GM23338 (cell line): ENCODE data around the gene ACRBP. TPM values are rescaled to one million over a fixed set of nuclear protein-coding genes. Genes with fewer than 3 reads are reported as not detected.

Experiments
- ATAC-seq: fragments of 200-7000 bp; cut with Tn5 transposase; 3 replicates; pipeline ENCODE4 v1.9.1; 2020
- DNase-seq: peaks from one replicate; pipeline ENCODE4 v3.0.0-alpha.2; 2015; ENCODE audit warnings: low spot score
- H2AFZ ChIP-seq: fragments of 200-600 bp; sonication (generic); 2 replicates; pipeline ENCODE4 v1.8.0; 2016; ENCODE audit warnings: antibody characterized with exemption, mild to moderate bottlenecking, moderate library complexity
- H3F3A ChIP-seq: fragments of 200-600 bp; sonication (generic); replicated peaks from 2 replicates; pipeline ENCODE4 v1.8.0; 2017; ENCODE audit warnings: antibody characterized with exemption, mixed run types, low read depth
- H3K27ac ChIP-seq: fragments of 200-600 bp; sonication (generic); 2 replicates; pipeline ENCODE4 v1.6.1; 2016; ENCODE audit warnings: low read depth
- H3K27me3 ChIP-seq: fragments of 200-600 bp; sonication (generic); 2 replicates; pipeline ENCODE4 v1.8.0; 2016; ENCODE audit warnings: mild to moderate bottlenecking, mixed run types, moderate library complexity; ENCODE audit not compliant: insufficient read depth
- H3K36me3 ChIP-seq: fragments of 200-600 bp; sonication (generic); 2 replicates; pipeline ENCODE4 v1.8.0; 2016; ENCODE audit warnings: mild to moderate bottlenecking; ENCODE audit not compliant: insufficient read depth
- H3K4me1 ChIP-seq: fragments of 200-600 bp; sonication (generic); 2 replicates; pipeline ENCODE4 v1.8.0; 2016; ENCODE audit warnings: mild to moderate bottlenecking, moderate library complexity; ENCODE audit not compliant: insufficient read depth
- H3K4me2 ChIP-seq: fragments of 200-600 bp; sonication (generic); 2 replicates; pipeline ENCODE4 v1.7.1; 2017; ENCODE audit warnings: mixed run types
- H3K4me3 ChIP-seq: fragments of 200-600 bp; sonication (generic); 2 replicates; pipeline ENCODE4 v1.6.1; 2016; ENCODE audit warnings: mixed run types
- H3K79me2 ChIP-seq: fragments of 200-600 bp; sonication (generic); replicated peaks from 2 replicates; pipeline ENCODE4 v1.8.0; 2017; ENCODE audit warnings: mild to moderate bottlenecking; ENCODE audit not compliant: insufficient read depth
- H3K9me2 ChIP-seq: fragments of 200-600 bp; sonication (generic); 2 replicates; pipeline ENCODE4 v1.8.0; 2017; ENCODE audit not compliant: insufficient read depth
- H4K20me1 ChIP-seq: fragments of 200-600 bp; sonication (generic); replicated peaks from 2 replicates; pipeline ENCODE4 v1.8.0; 2017; ENCODE audit warnings: mild to moderate bottlenecking; ENCODE audit not compliant: insufficient read depth
- H3K27ac Mint-ChIP-seq: 2 replicates; pipeline ENCODE4 v1.8.0; 2020; ENCODE audit warnings: inconsistent platforms, mild to moderate bottlenecking, moderate library complexity, mixed read lengths
- H3K27me3 Mint-ChIP-seq: 3 replicates; pipeline ENCODE4 v1.8.0; 2022; ENCODE audit warnings: low read depth, mild to moderate bottlenecking, moderate library complexity, mixed read lengths, inconsistent platforms; ENCODE audit not compliant: insufficient read depth, poor library complexity
- H3K36me3 Mint-ChIP-seq: 3 replicates; pipeline ENCODE4 v1.8.0; 2021; ENCODE audit warnings: low read depth, mild to moderate bottlenecking, inconsistent platforms, moderate library complexity, mixed read lengths
- H3K4me1 Mint-ChIP-seq: 3 replicates; pipeline ENCODE4 v1.8.0; 2020; ENCODE audit warnings: mild to moderate bottlenecking, inconsistent platforms, mixed read lengths
- H3K4me3 Mint-ChIP-seq: 3 replicates; pipeline ENCODE4 v1.8.0; 2021; ENCODE audit warnings: moderate library complexity, mild to moderate bottlenecking, inconsistent platforms, mixed read lengths
- H3K9me3 Mint-ChIP-seq: 3 replicates; pipeline ENCODE4 v1.8.0; 2020; ENCODE audit warnings: moderate library complexity, mild to moderate bottlenecking, inconsistent platforms, mixed read lengths
- CREB1 ChIP-seq: fragments of 250-450 bp; sonication (Bioruptor Pico); IDR thresholded peaks from 2 replicates; pipeline ENCODE4 v1.5.0; 2020; ENCODE audit warnings: low read depth, mild to moderate bottlenecking, moderate library complexity
- CTCF ChIP-seq, 2 experiments: fragments of 200-600 bp in 1 of 2; sonication (generic) in 1 of 2; conservative IDR thresholded peaks; 2 replicates each; pipeline versions ENCODE4 v1.5.1 to v1.6.1; 2016 to 2017; ENCODE audit warnings: antibody characterized with exemption in 2 of 2, low read depth in 2 of 2, mild to moderate bottlenecking in 2 of 2, moderate library complexity in 1 of 2
- ETS1 ChIP-seq: IDR thresholded peaks from 2 replicates; pipeline ENCODE4 v1.6.1; 2016; ENCODE audit warnings: antibody characterized with exemption
- EZH2 ChIP-seq: fragments of 200-600 bp; sonication (generic); IDR thresholded peaks from one replicate; pipeline ENCODE4 v1.8.0; 2017; ENCODE audit warnings: antibody characterized with exemption, mild to moderate bottlenecking, low read depth; ENCODE audit not compliant: unreplicated experiment
- EZH2phosphoT487 ChIP-seq: fragments of 200-600 bp; sonication (generic); IDR thresholded peaks from one replicate; pipeline ENCODE4 v1.8.1; 2018; ENCODE audit warnings: antibody characterized with exemption; ENCODE audit not compliant: unreplicated experiment
- JUNB ChIP-seq: IDR thresholded peaks from one replicate; pipeline ENCODE4 v1.6.1; 2016; ENCODE audit warnings: antibody characterized with exemption; ENCODE audit not compliant: unreplicated experiment
- NANOG ChIP-seq: IDR thresholded peaks from 2 replicates; pipeline ENCODE4 v1.6.1; 2016; ENCODE audit warnings: antibody characterized with exemption, borderline replicate concordance
- POLR2AphosphoS5 ChIP-seq: IDR thresholded peaks from 2 replicates; pipeline ENCODE4 v1.6.1; 2016; ENCODE audit warnings: antibody characterized with exemption, low read depth
- STAT1 ChIP-seq: IDR thresholded peaks from one replicate; pipeline ENCODE4 v1.6.1; 2016; ENCODE audit warnings: antibody characterized with exemption; ENCODE audit not compliant: unreplicated experiment
- ZNF114 ChIP-seq: fragments of 250-450 bp; sonication (Bioruptor Pico); IDR thresholded peaks from 2 replicates; pipeline ENCODE4 v1.5.0; 2020; ENCODE audit warnings: mild to moderate bottlenecking, moderate library complexity
- ZNF331 ChIP-seq: fragments of 250-450 bp; sonication (Bioruptor Pico); IDR thresholded peaks from 2 replicates; pipeline ENCODE4 v1.5.0; 2020; ENCODE audit warnings: low read depth, mild to moderate bottlenecking, moderate library complexity
- ZNF462 ChIP-seq: fragments of 250-450 bp; sonication (Bioruptor Pico); IDR thresholded peaks from 2 replicates; pipeline ENCODE4 v1.5.0; 2020; ENCODE audit warnings: mild to moderate bottlenecking, moderate library complexity
- long read RNA-seq: library from polyadenylated mRNA; unstranded; transcript quantifications from one replicate; pipeline ENCODE4 v2.0.0, GENCODE V29; 2020; ENCODE audit not compliant: unreplicated experiment
- polyA plus RNA-seq: library from polyadenylated mRNA; unstranded; fragments of >200 nt; fragmentation: Nextera tagmentation; extraction: Ambion mirVana; gene quantifications from 2 replicates; pipeline ENCODE4 v1.2.1, GENCODE V29; 2016
- total RNA-seq: library from RNA; depleted of rRNA; stranded (reverse); fragments of >200 nt; shearing (Covaris generic); gene quantifications from 2 replicates; pipeline ENCODE4 v1.2.3, GENCODE V29; 2014; rRNA removed
- TF ChIP-seq, protein P1 (sequence below): IDR thresholded peaks from one replicate; pipeline ENCODE4 v1.6.1; 2018; ENCODE audit warnings: antibody characterized with exemption; ENCODE audit not compliant: unreplicated experiment

ACRBP gene
- total RNA-seq (2.2 TPM in 1 of 2 replicates, not detected in the other), polyA plus RNA-seq (0.70 TPM in 1 of 2 replicates, not detected in the other)
- long read RNA-seq: 0 reads

DNA sequence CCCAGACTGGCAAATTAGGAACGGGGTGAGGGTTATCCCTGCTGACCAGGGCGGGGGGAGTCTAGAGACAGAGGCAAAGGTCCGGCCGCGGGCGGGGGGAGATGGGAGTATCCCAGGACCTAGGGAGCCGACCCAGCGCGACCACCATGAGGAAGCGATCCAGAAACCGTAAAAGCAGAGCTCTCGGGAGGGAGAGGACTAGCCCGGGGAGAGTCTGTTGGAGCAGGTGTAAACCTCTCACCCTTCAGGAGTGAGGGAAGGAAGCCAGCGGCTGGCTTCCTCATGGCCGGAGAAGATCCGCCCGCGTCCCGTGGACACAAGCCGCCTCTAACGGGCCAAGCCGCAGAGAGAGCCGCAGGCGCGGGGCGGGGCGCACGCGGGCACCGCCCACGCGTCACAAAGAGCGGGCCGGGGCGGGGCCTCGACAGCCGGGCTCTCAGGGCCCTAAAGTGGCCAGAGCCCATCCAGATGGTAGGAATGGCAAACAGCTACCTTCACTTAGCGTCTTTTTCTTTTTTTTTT, at the start of gene ACRBP:
Gene ACRBP, minus strand, starts transcription at position 350 of the 522 bp plus-strand sequence. Its CDS starts 66 bp downstream, at position 284.
- Mint-ChIP-seq H3K4me1 (peaks cover 9% of the 10 kb centered on the region), H3K4me3 (peak within 1 kb of the TSS; percentile 85), H3K9me3 (no peaks in the 10 kb centered on the region), H3K36me3 (peaks cover 18% of the 10 kb centered on the region; the same call in 2 of the 3 replicates), H3K27me3 (peaks cover 3% of the 10 kb centered on the region), H3K27ac (no peak within 1 kb of the TSS)
- Histone ChIP-seq H3K27ac (no peak within 1 kb of the TSS), H3K4me3 (peak within 1 kb of the TSS; percentile 87), H3K79me2 (no peaks in the 10 kb centered on the region), H3K27me3 (peaks cover 20% of the 10 kb centered on the region), H3F3A (peaks cover 9% of the 10 kb centered on the region; the same call in 1 of the 2 replicates), H4K20me1 (0 out of 2 replicates have a peak, but pooled peaks cover 2% of the 10 kb centered on the region), H3K36me3 (0 out of 2 replicates have a peak, but pooled peaks cover 4% of the 10 kb centered on the region), H3K4me1 (peaks cover 10% of the 10 kb centered on the region; the same call in 1 of the 2 replicates), H3K4me2 (peak within 1 kb of the TSS; percentile 93), H2AFZ (peak within 1 kb of the TSS; percentile 95), H3K9me2 (no peaks in the 10 kb centered on the region)
- no peak for TF ChIP-seq JUNB
- TF ChIP-seq, protein P1, sequence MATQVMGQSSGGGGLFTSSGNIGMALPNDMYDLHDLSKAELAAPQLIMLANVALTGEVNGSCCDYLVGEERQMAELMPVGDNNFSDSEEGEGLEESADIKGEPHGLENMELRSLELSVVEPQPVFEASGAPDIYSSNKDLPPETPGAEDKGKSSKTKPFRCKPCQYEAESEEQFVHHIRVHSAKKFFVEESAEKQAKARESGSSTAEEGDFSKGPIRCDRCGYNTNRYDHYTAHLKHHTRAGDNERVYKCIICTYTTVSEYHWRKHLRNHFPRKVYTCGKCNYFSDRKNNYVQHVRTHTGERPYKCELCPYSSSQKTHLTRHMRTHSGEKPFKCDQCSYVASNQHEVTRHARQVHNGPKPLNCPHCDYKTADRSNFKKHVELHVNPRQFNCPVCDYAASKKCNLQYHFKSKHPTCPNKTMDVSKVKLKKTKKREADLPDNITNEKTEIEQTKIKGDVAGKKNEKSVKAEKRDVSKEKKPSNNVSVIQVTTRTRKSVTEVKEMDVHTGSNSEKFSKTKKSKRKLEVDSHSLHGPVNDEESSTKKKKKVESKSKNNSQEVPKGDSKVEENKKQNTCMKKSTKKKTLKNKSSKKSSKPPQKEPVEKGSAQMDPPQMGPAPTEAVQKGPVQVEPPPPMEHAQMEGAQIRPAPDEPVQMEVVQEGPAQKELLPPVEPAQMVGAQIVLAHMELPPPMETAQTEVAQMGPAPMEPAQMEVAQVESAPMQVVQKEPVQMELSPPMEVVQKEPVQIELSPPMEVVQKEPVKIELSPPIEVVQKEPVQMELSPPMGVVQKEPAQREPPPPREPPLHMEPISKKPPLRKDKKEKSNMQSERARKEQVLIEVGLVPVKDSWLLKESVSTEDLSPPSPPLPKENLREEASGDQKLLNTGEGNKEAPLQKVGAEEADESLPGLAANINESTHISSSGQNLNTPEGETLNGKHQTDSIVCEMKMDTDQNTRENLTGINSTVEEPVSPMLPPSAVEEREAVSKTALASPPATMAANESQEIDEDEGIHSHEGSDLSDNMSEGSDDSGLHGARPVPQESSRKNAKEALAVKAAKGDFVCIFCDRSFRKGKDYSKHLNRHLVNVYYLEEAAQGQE: no peak
- no peak for TF ChIP-seq NANOG
- TF ChIP-seq ZNF331 (CRISPR knock-in tag): no peak
- peak; percentile 62 for TF ChIP-seq CREB1 (CRISPR knock-in tag)
- TF ChIP-seq POLR2AphosphoS5: peak; percentile 85
- TF ChIP-seq CTCF (conservative IDR thresholded peaks at IDR 0.05; ENCODE audit: low read depth in 2 of 2): no peak
- no peak for TF ChIP-seq ZNF114
- no peak for TF ChIP-seq STAT1
- TF ChIP-seq EZH2: no peak
- TF ChIP-seq EZH2phosphoT487: no peak
- no peak for TF ChIP-seq ETS1
- no peak for TF ChIP-seq ZNF462 (CRISPR knock-in tag)
- ATAC-seq (peak; percentile 96), DNase-seq (peak; percentile 89)
